Measurements from ENCODE around the gene CHMP3. TPM values are rescaled to one million over a fixed set of nuclear protein-coding genes. Genes with fewer than 3 reads are reported as not detected.

CHMP3 gene
- total RNA-seq, 1 experiment from 2014 or later, result 22.7 TPM

- Mint-ChIP-seq H3K27me3 (ENCODE audit: low read depth) (no peaks in the 10 kb centered on the region), H3K4me3 (no peak overlapping the region), H3K27ac (no peak overlapping the region), H3K36me3 (peaks cover 96% of the 10 kb centered on the region), H3K9me3 (peaks cover 20% of the 10 kb centered on the region), H3K4me1 (no peaks in the 10 kb centered on the region)
- DNase-seq (ENCODE audit: low spot score), result no peak
- no peak for TF ChIP-seq RELA (CRISPR knock-in tag; IDR thresholded peaks at IDR 0.05; ENCODE audit: borderline replicate concordance)
- no peak for TF ChIP-seq JAZF1 (CRISPR knock-in tag; IDR thresholded peaks at IDR 0.05)
- TF ChIP-seq GABPB1 (CRISPR knock-in tag; IDR thresholded peaks at IDR 0.05), result no peak
- no peak for TF ChIP-seq SMAD4 (CRISPR knock-in tag; IDR thresholded peaks at IDR 0.05)
- no peak for TF ChIP-seq CREB1 (CRISPR knock-in tag; IDR thresholded peaks at IDR 0.05)
- no peak for TF ChIP-seq RORB (CRISPR knock-in tag; IDR thresholded peaks at IDR 0.05)
- TF ChIP-seq NFYB (CRISPR knock-in tag; conservative IDR thresholded peaks at IDR 0.05; ENCODE audit: low read depth), result no peak
- no peak for TF ChIP-seq NFE2L1 (CRISPR knock-in tag; IDR thresholded peaks at IDR 0.05)
- no peak for TF ChIP-seq ETV6 (CRISPR knock-in tag; IDR thresholded peaks at IDR 0.05)
- TF ChIP-seq, protein P1, sequence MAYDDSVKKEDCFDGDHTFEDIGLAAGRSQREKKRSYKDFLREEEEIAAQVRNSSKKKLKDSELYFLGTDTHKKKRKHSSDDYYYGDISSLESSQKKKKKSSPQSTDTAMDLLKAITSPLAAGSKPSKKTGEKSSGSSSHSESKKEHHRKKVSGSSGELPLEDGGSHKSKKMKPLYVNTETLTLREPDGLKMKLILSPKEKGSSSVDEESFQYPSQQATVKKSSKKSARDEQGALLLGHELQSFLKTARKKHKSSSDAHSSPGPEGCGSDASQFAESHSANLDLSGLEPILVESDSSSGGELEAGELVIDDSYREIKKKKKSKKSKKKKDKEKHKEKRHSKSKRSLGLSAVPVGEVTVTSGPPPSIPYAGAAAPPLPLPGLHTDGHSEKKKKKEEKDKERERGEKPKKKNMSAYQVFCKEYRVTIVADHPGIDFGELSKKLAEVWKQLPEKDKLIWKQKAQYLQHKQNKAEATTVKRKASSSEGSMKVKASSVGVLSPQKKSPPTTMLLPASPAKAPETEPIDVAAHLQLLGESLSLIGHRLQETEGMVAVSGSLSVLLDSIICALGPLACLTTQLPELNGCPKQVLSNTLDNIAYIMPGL (CRISPR knock-in tag; IDR thresholded peaks at IDR 0.05), result no peak
- TF ChIP-seq NR3C1 (CRISPR knock-in tag; conservative IDR thresholded peaks at IDR 0.05; ENCODE audit: low read depth), result no peak
- no peak for TF ChIP-seq ZNF219 (CRISPR knock-in tag; IDR thresholded peaks at IDR 0.05; ENCODE audit: borderline replicate concordance)
- no peak for TF ChIP-seq NR2C2 (CRISPR knock-in tag; IDR thresholded peaks at IDR 0.05)
- TF ChIP-seq, protein P2, sequence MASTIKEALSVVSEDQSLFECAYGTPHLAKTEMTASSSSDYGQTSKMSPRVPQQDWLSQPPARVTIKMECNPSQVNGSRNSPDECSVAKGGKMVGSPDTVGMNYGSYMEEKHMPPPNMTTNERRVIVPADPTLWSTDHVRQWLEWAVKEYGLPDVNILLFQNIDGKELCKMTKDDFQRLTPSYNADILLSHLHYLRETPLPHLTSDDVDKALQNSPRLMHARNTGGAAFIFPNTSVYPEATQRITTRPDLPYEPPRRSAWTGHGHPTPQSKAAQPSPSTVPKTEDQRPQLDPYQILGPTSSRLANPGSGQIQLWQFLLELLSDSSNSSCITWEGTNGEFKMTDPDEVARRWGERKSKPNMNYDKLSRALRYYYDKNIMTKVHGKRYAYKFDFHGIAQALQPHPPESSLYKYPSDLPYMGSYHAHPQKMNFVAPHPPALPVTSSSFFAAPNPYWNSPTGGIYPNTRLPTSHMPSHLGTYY (CRISPR knock-in tag; IDR thresholded peaks at IDR 0.05), result no peak
- TF ChIP-seq, protein P3, sequence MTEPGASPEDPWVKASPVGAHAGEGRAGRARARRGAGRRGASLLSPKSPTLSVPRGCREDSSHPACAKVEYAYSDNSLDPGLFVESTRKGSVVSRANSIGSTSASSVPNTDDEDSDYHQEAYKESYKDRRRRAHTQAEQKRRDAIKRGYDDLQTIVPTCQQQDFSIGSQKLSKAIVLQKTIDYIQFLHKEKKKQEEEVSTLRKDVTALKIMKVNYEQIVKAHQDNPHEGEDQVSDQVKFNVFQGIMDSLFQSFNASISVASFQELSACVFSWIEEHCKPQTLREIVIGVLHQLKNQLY (CRISPR knock-in tag; IDR thresholded peaks at IDR 0.05), result no peak
- ChIA-PET POLR2A (interaction anchor here (0.6 kb wide), 1 partner anchor 1568 kb away, joined by 3 read pairs; no protein-coding TSS in a partner anchor), CTCF (no interaction called here)
- no peak for ATAC-seq
These were observed 71.2 kb downstream of the CHMP3 start for GRCh38 chr2:86492048-86492453.

DNA sequence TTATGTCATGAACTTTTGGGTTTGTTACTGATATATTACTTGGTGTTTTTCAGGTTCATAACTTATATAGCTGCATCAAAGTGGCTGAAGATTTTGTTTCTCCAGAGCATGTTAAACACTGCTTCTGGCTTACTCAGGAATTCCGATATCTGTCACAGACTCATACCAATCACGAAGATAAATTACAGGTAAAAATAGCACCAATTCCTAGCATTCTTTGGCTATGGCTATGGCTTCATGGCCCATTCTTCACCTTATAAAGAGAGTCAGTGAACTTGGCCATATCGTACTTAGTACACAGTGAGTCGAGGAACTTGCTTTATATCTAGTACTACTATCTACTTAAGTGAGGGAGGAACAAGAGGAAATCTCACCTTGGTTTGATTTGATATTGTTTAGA lies 72.2 kb downstream of the CHMP3 start:
- Mint-ChIP-seq H3K27me3 (ENCODE audit: low read depth) (no peaks in the 10 kb centered on the region), H3K4me3 (no peak overlapping the region), H3K27ac (no peak overlapping the region), H3K36me3 (peaks cover 93% of the 10 kb centered on the region), H3K9me3 (peaks cover 19% of the 10 kb centered on the region), H3K4me1 (no peaks in the 10 kb centered on the region)
- ATAC-seq, result no peak
- TF ChIP-seq, protein P3 (CRISPR knock-in tag; IDR thresholded peaks at IDR 0.05), result no peak
- ChIA-PET POLR2A (no interaction called here), CTCF (no interaction called here)
- no peak for DNase-seq (ENCODE audit: low spot score)

DNA sequence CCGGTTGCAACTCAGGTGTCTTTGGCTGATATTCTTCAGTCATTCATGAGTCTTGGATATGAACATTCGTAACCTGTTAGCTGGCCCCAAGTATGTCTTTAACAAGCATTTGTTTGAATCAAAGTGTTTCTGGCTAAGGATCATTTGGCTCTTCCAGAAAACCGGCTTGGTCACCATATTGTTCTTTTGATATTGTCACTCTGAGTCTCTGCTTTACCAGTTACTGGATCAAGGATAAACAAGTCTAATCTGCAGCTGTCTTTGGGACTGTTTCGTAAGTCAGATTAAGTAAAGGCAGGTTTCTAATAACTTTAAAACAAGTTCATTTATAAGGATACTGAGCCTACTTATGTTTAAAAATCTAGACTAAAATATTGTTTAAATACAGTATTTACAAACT lies 73.0 kb downstream of the CHMP3 start:
- TF ChIP-seq ZBTB21 (CRISPR knock-in tag; IDR thresholded peaks at IDR 0.05; ENCODE audit: borderline replicate concordance), result no peak
- no peak for TF ChIP-seq PREB (CRISPR knock-in tag; IDR thresholded peaks at IDR 0.05; ENCODE audit: borderline replicate concordance)
- TF ChIP-seq, protein P4, sequence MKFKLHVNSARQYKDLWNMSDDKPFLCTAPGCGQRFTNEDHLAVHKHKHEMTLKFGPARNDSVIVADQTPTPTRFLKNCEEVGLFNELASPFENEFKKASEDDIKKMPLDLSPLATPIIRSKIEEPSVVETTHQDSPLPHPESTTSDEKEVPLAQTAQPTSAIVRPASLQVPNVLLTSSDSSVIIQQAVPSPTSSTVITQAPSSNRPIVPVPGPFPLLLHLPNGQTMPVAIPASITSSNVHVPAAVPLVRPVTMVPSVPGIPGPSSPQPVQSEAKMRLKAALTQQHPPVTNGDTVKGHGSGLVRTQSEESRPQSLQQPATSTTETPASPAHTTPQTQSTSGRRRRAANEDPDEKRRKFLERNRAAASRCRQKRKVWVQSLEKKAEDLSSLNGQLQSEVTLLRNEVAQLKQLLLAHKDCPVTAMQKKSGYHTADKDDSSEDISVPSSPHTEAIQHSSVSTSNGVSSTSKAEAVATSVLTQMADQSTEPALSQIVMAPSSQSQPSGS (CRISPR knock-in tag; IDR thresholded peaks at IDR 0.05; ENCODE audit: borderline replicate concordance, low read depth), result no peak
- no peak for TF ChIP-seq ZNF121 (CRISPR knock-in tag; IDR thresholded peaks at IDR 0.05)
- no peak for TF ChIP-seq ZNF423 (CRISPR knock-in tag; IDR thresholded peaks at IDR 0.05)
- TF ChIP-seq, protein P5, sequence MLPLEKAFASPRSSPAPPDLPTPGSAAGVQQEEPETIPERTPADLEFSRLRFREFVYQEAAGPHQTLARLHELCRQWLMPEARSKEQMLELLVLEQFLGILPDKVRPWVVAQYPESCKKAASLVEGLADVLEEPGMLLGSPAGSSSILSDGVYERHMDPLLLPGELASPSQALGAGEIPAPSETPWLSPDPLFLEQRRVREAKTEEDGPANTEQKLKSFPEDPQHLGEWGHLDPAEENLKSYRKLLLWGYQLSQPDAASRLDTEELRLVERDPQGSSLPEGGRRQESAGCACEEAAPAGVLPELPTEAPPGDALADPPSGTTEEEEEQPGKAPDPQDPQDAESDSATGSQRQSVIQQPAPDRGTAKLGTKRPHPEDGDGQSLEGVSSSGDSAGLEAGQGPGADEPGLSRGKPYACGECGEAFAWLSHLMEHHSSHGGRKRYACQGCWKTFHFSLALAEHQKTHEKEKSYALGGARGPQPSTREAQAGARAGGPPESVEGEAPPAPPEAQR (CRISPR knock-in tag; IDR thresholded peaks at IDR 0.05), result no peak
- TF ChIP-seq NFYB (CRISPR knock-in tag; conservative IDR thresholded peaks at IDR 0.05; ENCODE audit: low read depth), result no peak
- TF ChIP-seq MXD4 (CRISPR knock-in tag; IDR thresholded peaks at IDR 0.05; ENCODE audit: borderline replicate concordance), result no peak
- POLR2A ChIA-PET, result no interaction called here
- Mint-ChIP-seq H3K4me1 (no peaks in the 10 kb centered on the region), H3K27ac (no peak overlapping the region), H3K4me3 (no peak overlapping the region), H3K27me3 (ENCODE audit: low read depth) (no peaks in the 10 kb centered on the region), H3K9me3 (peaks cover 11% of the 10 kb centered on the region), H3K36me3 (peaks cover 93% of the 10 kb centered on the region)
- DNase-seq (ENCODE audit: low spot score) (no peak), ATAC-seq (no peak)
- CTCF ChIA-PET, result no interaction called here
